Ramos (cell line): Measurements from ENCODE around the gene PADI4.

Source experiments
- in situ Hi-C: fragments of 300-500 bp; cut with MboI; formaldehyde crosslinking; loops from one replicate; pipeline ENCODE4 v1.14.3; 2022; ENCODE audit warnings: low sequenced_read_pairs; ENCODE audit not compliant: unreplicated experiment

Gene PADI4

GRCh38 chr1:17307946-17308345 lies at the start of gene PADI4:
TSS of gene PADI4 (plus strand) at chr1:17308197. CDS start at chr1:17308223, 26 bp downstream.
- in situ Hi-C loops = no loop called here

- in situ Hi-C loops = no loop called here
These were observed 49.3 kb upstream of the PADI4 start for GRCh38 chr1:17258758-17259130.

GRCh38 chr1:17259233-17259873 lies 48.6 kb upstream of the PADI4 start:
- in situ Hi-C loops = no loop called here

GRCh38 chr1:17260264-17260663 lies 47.7 kb upstream of the PADI4 start:
- in situ Hi-C loops = no loop called here

- in situ Hi-C loops = no loop called here
These were observed 47.3 kb upstream of the PADI4 start for GRCh38 chr1:17260738-17261137.

- in situ Hi-C loops = no loop called here
These were observed 44.1 kb upstream of the PADI4 start for GRCh38 chr1:17263936-17264335.

GRCh38 chr1:17264470-17264869 lies 43.5 kb upstream of the PADI4 start:
- in situ Hi-C loops = no loop called here

GRCh38 chr1:17265162-17265561 lies 42.8 kb upstream of the PADI4 start:
- in situ Hi-C loops = no loop called here

- in situ Hi-C loops = no loop called here
These were observed 42.0 kb upstream of the PADI4 start for GRCh38 chr1:17265950-17266349.

GRCh38 chr1:17270891-17271765 lies 36.9 kb upstream of the PADI4 start:
- in situ Hi-C loops = no loop called here

- in situ Hi-C loops = no loop called here
These were observed 35.9 kb upstream of the PADI4 start for GRCh38 chr1:17272066-17272465.

GRCh38 chr1:17272646-17273045 lies 35.4 kb upstream of the PADI4 start:
- in situ Hi-C loops = no loop called here

- in situ Hi-C loops = no loop called here
These were observed 34.9 kb upstream of the PADI4 start for GRCh38 chr1:17273096-17273495.

GRCh38 chr1:17274186-17275170 lies 33.5 kb upstream of the PADI4 start:
- in situ Hi-C loops = no loop called here

- in situ Hi-C loops = no loop called here
These were observed 31.4 kb upstream of the PADI4 start for GRCh38 chr1:17276568-17276967.

GRCh38 chr1:17277511-17278159 lies 30.4 kb upstream of the PADI4 start:
- in situ Hi-C loops = no loop called here

- in situ Hi-C loops = no loop called here
These were observed 28.8 kb upstream of the PADI4 start for GRCh38 chr1:17278996-17279830.

- in situ Hi-C loops = no loop called here
These were observed 27.6 kb upstream of the PADI4 start for GRCh38 chr1:17280436-17280835.

- in situ Hi-C loops = no loop called here
These were observed 27.1 kb upstream of the PADI4 start for GRCh38 chr1:17280894-17281293.
